ENCODE results near the gene NXT1. TPM values are rescaled to one million over a fixed set of nuclear protein-coding genes. Genes with fewer than 3 reads are reported as not detected.

The NXT1 gene
- total RNA-seq, 1 donor from 2014 or later: 16.2 TPM

DNA sequence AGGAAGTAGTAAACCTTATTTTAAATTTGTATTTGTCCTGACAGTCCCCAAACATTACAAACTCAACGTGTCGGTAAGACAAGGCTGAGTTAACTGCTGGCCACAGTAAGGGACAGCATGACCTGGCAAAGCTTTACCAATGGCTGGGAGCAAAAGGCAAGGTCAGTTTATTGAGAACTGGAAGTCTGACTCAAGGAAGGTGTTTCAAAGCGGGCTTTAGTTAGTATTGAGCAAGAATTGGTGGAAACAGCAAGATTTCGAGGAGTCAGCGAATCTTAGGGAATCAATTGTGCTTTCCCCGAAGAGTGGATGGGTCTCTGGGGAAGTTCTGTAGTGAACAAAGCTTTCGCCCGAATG, 10.5 kb downstream of the NXT1 start:
- no peak for DNase-seq

DNA sequence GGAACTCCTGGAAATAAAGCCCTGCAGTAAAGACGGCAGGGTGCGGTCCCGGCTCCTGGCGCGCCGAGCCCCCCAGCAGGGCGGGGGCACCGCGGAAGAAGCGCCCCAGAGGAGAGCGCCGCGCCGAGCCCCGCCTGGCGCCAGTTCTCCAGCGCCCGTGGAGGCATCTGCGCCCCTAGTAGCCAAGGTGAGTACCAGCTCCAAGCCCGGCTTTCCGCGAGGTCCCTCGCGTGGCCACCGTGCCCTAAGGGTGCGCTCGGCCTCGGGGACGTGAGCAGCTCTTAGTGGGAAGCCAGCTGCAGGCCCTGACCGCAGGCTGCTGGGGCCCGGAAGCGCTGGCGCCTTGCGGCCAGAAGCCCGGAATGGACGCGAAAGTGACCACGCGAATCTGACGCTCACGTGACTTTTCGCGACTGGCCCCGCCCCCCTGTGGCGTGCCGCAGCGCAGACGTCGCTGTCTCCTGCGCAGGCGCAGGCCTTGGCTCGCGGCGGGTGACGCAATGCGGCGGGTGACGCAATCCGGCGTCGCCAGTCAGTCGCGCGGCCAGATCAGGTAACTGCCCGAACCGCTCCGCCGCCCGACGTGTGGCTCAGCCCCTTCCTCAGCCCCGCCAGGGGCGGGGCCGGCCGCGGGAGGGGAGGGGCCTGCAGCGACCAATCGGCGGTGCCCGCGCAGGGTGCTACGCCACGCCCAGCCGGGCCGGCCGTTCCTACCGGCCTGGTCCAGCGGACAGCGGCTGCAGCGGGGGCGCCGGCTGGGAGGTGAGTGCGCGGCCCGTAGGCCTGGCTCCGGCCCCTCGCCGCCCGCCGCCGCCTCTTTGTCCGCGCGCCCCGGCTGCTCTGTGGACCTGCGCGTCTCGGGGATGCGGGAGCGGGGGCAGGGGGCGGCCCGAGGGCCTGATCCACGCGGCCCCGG, 11.1 kb downstream of the NXT1 start, which contains the start of gene GZF1:
Gene GZF1, plus strand, starts transcription at position 707 of the 916 bp plus-strand sequence. CDS start 2,202 bp downstream, outside the sequence.
- peak; percentile 98 for DNase-seq

DNA sequence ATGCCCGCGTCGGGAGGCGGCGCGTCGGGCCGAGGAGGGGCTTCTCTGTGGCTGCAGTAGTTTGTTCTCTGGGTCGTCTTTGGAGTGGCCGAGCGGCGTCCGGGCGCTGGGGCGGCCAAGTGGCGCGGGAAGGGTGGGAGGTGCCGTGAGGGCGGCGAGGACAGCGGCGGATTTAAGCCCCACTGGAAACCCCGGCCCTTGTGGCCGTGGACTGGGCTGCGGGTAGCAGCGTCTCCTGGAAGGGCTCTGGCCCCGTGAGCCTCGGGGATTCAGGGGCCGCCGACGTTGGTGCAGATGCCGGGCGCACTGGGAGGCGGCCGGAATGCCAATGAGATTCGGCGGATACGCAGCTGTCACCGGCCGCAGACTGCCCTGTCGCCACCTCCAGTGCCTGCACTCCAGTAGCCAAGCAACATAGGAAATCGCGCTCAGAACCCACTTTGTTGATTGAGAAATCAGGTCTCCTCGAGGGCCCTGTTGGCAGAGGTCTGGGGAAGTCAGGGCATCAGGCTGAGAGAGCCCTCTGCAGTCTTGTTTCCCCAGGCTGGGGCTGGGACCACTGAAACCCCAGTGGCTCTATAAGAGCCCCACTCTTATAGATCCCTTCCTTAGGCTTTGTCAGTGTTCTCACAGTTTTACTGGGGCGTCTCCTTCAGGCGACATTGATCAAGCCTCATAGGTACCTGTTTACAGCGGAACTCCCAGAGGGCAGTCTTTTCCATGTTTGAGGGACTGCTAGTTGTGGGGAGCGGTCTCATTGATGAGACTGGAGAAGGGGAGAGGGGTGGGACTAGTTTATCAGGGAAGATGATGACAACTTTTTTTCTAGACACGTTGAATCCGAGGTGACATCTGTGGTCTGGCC, 12.0 kb downstream of the NXT1 start:
- peak; percentile 17 for DNase-seq

DNA sequence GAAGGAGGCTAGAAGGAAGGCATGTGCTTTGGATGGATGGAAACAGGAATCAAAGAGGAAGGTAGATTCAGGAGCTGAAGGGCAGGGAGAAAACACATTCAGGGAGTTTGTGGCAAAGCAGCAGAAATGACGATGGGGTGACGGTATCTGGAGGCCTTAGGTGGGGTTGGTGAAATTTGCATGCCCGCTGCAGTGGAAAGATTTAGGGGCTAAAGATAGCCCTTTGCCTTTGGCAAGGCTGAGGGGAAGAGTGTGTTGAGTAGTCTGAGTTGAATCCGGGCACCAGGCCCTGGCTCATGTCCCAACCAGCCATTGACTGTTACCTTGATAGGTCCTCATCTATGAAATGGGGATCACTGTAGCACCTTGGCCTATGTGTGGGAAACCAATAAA, 12.7 kb downstream of the NXT1 start:
- no peak for DNase-seq

DNA sequence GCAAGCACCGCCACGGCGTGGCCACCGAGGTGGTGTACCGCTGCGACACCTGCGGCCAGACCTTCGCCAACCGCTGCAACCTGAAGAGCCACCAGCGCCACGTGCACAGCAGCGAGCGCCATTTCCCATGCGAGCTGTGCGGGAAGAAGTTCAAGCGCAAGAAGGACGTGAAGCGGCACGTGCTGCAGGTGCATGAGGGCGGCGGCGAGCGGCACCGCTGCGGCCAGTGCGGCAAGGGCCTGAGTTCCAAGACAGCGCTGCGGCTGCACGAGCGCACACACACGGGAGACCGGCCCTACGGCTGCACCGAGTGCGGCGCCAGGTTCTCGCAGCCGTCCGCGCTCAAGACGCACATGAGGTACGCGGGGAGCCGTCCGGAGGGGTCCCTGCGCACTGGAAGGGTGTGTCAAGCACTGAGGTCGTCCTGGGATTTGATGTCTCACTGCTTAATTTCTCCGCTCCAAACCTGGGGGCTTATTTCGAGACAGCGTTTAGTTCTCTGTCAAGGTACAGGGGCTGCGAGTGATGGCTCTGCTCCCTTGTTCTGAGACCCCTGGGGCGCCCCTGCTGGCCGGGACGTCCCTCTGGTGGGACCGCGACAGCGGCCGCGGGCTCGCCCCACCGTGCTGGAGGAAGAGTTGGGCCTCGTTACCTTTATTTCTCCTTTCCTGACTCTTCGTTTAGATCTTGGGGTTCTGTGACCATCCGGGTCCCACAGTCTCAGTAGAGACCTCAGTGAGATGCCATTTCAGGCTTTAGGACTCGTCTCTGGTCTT, 15.0 kb downstream of the NXT1 start:
- no peak for DNase-seq

DNA sequence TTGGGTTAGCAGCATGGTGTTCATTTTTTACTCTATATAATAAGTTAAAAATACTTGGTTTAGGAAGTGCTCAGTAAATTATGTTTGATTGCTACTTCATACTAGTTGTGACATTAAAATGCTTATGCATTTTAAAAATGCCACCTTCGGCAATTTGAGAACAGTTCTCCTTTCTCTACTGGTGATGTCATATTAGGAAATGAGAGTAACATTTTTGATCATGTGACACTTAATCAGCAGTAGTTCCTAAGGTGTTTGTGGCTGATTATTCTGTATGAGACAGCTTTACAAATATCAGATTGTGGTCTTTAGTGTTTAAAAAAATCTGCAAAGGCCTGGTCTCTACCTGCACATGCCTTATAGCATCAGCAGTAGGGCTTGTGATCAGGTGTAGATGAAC, 15.8 kb downstream of the NXT1 start:
- DNase-seq: no peak

DNA sequence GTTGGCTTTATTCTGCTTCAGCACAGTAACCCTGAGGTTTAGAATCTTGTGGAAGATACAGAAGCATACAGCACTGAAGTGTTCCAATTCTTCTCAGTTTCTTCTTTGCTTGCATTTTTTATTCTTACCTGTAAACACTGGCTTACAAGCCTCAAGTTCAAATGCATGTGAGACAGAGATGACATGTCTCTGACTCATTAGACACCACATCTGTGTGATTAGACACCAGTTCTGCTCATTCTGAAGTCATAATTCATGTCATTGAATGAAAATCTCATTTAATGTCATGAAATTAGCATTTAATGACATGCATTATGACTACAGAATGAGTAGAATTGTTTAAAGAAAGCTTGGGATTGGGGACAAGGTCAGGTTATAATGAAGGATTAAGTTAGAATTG, 17.2 kb downstream of the NXT1 start:
- DNase-seq: no peak

DNA sequence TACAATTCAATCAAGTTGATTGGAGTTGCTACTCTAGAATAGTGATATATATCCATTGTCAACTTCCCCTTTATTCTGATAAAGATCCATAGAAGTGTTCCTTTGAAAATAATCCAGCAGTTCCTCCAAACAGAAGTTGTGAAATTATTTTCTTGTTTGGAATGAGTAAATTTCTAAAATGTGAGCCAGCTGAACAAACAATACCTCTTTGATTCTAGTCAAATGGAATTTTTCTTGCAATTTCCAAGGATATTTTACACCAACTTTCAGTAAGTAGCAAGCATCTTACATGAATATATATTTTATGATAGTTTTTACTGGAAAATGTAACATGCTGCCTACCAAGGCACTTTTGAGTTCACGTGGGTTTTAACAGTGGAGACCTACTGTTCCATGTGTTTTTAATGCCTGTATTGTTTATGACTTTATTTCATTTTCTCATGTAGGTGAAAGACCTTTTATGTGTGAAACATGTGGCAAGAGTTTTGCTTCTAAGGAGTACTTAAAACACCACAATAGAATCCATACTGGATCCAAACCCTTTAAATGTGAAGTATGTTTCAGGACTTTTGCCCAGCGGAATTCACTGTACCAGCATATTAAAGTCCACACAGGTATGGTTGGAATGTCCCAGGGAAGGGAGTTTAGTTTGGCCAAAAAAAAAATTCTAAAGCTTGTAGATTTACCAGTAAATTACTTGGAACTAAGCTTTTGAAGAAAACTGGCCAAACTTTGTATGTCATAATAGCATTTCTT, 17.9 kb downstream of the NXT1 start:
- no peak for DNase-seq

DNA sequence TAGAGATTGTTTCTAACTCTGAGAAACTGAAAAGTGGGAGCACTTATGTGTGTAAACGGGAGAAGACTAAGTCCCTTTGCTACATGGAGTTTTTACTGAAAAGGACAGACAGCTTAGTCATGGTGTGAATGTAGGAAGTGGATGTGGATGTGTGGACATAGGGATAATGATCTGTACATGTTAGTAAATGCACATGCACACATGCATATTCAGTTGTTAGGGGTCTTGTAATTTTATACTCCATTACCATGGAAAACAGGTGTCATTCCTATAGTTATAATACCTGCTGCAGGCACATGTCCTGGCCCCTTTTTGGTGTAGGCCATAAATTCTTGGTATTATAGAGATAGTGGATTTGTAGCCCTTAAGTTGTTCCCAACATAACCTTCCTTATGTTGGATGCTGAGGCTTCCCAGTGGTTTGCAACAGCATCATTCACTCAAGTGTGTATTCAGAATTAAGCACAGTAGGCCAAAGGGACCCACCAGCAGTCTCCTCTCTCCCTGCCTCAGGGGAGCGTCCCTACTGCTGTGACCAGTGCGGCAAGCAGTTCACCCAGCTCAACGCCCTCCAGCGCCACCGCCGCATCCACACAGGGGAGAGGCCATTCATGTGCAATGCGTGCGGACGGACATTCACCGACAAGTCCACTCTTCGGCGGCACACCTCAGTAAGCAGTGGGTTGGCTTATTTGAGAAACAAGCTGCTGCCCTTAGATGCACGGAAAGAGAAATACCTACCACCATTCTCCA, 18.7 kb downstream of the NXT1 start:
- DNase-seq: no peak

DNA sequence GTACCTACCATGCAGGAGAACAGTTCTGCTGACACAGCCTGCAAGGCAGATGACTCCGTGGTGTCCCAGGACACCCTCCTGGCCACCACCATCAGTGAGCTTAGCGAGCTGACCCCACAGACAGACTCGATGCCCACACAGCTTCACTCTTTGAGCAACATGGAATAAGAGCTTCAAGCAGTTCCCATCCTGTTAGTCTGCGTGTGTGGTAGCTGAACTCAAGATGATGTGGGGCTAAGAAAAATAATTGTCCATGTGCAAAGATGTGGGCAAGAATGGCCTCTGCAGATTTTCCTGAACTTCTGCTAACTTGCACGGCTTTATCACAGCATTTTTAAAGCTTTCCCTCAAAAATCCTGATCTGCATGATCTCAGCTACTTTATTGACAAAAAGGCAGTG, 19.7 kb downstream of the NXT1 start:
- no peak for DNase-seq

DNA sequence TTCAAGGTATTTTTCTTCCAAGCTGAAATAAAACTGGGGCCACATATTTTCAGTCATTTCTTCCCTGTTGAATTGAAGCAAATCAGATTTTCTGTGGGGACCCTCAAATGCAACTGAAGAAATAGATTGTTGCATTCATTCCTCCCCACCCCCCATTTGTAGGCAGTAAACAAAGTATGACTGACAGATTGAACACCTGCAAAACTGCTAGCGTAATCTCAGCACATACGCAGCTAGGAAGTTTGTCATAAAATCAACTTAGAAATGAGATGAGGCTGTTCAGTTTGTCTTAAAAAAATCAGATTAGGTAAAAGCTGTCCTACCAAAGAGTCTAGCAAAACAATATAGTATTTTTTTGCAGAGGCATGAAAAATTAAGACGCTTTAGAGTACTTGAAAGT, 20.3 kb downstream of the NXT1 start:
- DNase-seq: no peak

DNA sequence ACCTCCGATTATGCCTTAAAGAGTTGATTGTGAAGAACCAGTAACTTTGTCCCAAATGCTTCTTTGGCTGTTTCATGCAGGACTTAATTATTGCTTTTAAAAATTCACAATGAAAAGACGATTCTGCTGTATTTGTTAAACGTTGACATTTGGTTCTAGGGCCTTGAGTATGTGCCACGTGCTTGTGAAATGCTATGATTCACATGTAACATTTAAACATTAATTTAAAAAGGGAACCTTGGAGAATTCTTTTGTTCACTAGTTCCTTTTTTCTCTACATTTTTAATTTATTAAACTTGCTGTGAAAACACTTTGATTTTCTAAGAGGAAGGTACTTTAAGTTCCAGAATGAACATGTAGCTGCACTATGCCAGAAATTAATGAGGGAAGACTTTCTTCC, 20.9 kb downstream of the NXT1 start:
- DNase-seq: no peak

DNA sequence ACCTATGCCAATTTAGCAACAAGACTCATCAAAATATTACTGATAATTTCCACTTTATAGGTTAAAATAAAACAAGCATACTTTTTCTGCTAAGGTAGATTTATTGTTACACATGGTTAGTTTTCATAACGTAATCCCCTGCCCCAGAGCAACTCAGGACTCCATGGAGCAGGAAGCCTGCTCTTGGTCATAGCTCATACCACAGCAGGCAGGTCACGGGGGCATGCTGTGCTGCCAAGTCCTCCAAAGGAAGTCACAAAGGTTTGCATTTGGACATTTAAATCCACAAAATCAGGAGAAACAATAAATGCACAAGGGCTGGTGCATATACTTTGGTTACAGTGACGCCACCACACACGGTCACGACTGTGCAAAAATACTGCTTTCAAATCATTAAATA, 23.9 kb downstream of the NXT1 start:
- DNase-seq: no peak

DNA sequence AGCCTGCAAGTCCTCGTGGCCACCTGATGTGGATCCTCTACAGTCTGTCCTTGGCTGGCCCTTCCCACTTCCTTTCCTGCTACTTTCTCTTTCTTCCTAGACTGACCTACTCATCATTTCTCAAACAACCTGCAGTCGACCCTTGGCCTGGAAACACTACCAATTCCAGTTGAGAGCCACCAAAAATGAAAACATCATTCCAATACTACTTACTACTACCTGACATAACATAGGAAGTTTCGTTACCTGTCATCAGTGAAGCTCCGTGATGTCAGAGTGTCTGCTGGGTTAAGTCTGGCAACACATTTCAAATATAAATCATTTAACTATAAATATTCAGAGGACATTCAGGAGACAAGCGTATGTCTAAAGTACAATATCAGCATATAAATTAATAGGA, 25.2 kb downstream of the NXT1 start:
- no peak for DNase-seq

DNA sequence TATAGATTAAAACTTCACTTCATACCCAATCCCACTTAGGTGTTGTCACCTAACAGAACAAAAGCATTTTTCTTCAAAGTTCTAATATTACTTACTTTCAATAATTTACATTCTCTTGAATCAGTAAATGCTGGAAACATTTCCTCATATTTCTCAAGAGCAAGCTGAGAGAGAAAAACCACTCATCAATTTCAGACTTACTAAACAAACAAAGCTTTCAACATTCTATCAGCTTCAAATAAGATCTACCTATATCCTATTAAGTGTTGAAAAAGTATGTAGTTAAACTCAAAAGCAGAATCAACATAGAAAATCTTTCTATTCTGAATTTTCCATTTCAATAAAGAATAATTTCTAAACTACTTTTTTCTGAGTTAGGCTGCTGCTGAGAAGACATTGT, 29.2 kb downstream of the NXT1 start:
- DNase-seq: no peak

DNA sequence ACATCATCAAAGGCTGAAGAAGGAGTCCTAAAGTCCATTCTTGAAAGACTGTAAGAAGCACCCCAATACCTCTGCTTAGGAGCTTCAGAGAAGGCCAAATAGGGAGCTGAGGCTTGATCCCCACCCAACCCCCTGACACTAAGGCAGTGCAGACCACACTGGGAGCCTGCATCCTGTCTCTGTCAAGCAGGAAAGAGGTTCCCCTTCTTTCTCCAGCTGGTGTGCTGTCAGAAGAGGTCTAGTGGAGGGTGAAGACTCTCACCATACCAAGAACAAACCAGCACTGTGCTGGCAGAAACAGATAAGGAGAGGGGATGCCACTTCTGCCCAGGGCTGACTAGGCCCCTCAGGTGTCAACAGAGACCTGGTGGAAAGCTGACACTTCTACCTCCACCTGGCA, 31.3 kb downstream of the NXT1 start:
- DNase-seq: no peak

DNA sequence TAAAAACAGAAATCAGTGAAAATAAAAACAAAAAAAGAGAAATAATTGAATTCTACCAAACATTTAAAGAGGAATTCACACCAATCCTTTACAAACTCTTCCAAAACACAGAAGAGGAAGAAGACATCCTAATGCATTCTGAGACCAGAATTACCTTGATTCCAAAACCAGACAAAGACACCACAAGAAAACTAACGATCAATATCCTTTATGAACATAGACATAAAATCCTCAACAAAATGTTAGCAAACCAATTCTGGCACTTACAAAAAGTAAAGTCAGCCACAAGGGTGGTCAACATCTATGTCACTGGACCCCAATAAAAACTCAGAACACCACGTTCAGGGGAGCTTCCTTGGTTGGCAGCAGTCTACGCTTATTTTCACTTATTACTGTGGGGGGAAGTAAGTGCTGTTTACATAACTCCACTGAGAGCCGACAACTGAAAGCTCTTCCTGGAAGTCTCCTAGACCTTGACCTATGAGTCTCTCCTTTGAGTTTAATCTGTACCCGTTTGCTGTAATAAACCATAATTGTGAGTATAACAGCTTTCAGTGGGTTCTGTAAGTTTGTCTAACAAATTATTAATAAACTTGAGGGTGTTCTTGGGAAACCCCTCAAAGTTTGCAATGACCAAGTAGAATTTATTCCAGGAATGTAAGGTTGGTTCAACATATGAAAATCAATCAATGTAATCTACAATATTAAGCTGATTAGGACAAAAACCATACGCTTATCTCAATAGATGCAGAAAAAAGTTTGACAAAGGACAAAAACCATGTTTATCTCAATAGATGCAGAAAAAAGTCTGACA, 35.9 kb downstream of the NXT1 start:
- no peak for DNase-seq

DNA sequence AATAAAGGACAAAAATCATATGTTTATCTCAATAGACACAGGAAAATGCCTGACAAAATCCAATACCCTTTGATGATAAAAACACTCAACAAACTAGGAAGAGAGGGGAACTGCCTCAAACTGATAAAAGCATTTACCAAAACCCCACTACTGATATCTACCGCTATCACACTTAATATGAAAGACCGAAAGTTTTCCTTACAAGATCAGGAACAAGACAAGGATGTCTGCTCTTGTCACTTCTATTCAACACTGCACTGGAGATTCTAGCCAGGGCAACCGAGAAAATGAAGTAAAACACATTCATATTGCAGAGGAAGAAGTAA, 36.5 kb downstream of the NXT1 start:
- DNase-seq: no peak

DNA sequence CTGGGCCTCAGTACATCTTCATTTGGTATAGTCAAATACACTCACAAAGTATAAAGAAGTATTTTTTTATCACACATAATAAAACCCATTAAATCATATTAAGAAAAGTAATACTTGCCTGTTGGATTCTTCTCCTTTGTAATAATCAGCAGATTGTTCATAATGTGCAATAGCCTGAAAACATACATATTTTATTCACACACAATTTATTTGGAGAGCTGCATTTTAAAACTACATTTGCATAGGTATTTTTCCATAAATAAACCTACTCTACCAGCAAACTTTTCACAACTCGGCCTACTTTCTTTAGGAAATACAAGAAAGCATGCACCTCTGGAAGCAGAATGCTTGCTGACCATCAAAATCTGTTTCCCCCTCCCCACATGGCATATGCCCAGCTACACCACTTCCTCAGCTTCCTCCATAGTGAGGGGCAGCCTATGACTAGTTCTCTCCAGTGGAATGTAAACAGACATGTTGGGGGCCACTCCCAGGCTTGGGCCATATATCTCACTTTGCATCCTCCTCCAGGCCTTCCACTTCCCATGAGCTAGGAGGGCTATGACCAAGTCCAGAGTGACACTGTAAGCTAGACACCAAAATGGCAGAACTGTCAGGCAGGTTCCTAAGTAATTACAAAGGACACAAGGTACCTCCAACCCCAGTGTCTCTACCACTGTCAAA, 39.6 kb downstream of the NXT1 start:
- no peak for DNase-seq
